DND-41 (cell line): ENCODE data around the gene CRYBG1.
A peak's percentile ranks its signal among the peaks of the same experiment; 100 is the strongest.

Source experiments
- CTCF ChIP-seq: IDR thresholded peaks from 2 replicates; pipeline ENCODE4 v1.5.1; 2012; ENCODE audit warnings: borderline replicate concordance, low read length, moderate library complexity, mild to moderate bottlenecking; ENCODE audit not compliant: poor library complexity, severe bottlenecking; ENCODE audit errors: extremely low read depth
- EZH2 ChIP-seq: IDR thresholded peaks from 3 replicates; pipeline ENCODE4 v1.6.1; 2012; ENCODE audit warnings: borderline replicate concordance, low read depth, mild to moderate bottlenecking, moderate library complexity, low read length, inconsistent platforms; ENCODE audit not compliant: severe bottlenecking

- peak; percentile 54 for TF ChIP-seq CTCF
- TF ChIP-seq EZH2 = no peak
Observed at GRCh38 chr6:106609699-106610098, 249.2 kb downstream of the CRYBG1 start.
